OCI-LY7 (cell line): ENCODE results near the gene DDX39B. TPM values are rescaled to one million over a fixed set of nuclear protein-coding genes. Genes with fewer than 3 reads are reported as not detected.

ENCODE experiments used
- BruUV-seq: library from RNA; stranded (reverse); fragments of 400-500 nt; replicated peaks from 2 replicates; lab custom pipeline; 2021; lab: Mats Ljungman, UMichigan
- CTCF ChIA-PET: fragments of 300-600 bp; sonication (Branson Sonifier 250); formaldehyde crosslinking; loops from one replicate; lab custom pipeline; 2022; ENCODE audit warnings: antibody characterized with exemption; ENCODE audit not compliant: unreplicated experiment; lab: Charles Lee
- POLR2A ChIA-PET: fragments of 300-600 bp; sonication (Branson Sonifier 250); formaldehyde crosslinking; loops from one replicate; lab custom pipeline; 2022; ENCODE audit warnings: antibody characterized with exemption; lab: Charles Lee
- DNase-seq: peaks from one replicate; pipeline ENCODE4 v3.0.0-alpha.2; 2015; ENCODE audit warnings: low spot score
- H2AFZ ChIP-seq: fragments of 200-600 bp; sonication (generic), shearing (Covaris generic); 2 replicates; pipeline ENCODE4 v1.6.1; 2014; ENCODE audit warnings: mild to moderate bottlenecking, antibody characterized with exemption, low read length, moderate library complexity
- H3K27ac ChIP-seq: fragments of 200-600 bp; sonication (generic); 2 replicates; pipeline ENCODE4 v1.5.1; 2014; ENCODE audit warnings: mixed run types, low read depth, mild to moderate bottlenecking, moderate library complexity, low read length, inconsistent platforms; ENCODE audit not compliant: poor library complexity, severe bottlenecking
- H3K36me3 ChIP-seq: fragments of 200-600 bp; sonication (generic); 2 replicates; pipeline ENCODE4 v1.6.1; 2014; ENCODE audit warnings: mild to moderate bottlenecking, antibody characterized with exemption, low read length, moderate library complexity, mixed read lengths; ENCODE audit not compliant: insufficient read depth
- H3K4me1 ChIP-seq: fragments of 200-600 bp; sonication (generic); 2 replicates; pipeline ENCODE4 v1.5.1; 2014; ENCODE audit warnings: mild to moderate bottlenecking, low read length; ENCODE audit not compliant: insufficient read depth, poor library complexity, severe bottlenecking
- H3K4me2 ChIP-seq: fragments of 200-600 bp; sonication (generic); 2 replicates; pipeline ENCODE4 v1.6.1; 2014; ENCODE audit warnings: mild to moderate bottlenecking, low read length
- H3K4me3 ChIP-seq: fragments of 200-600 bp; sonication (generic); 2 replicates; pipeline ENCODE4 v1.5.1; 2014; ENCODE audit warnings: mild to moderate bottlenecking, low read depth, low read length; ENCODE audit not compliant: poor library complexity, severe bottlenecking
- H3K79me2 ChIP-seq: fragments of 200-600 bp; sonication (generic); 2 replicates; pipeline ENCODE4 v1.6.1; 2016; ENCODE audit warnings: low read depth, mild to moderate bottlenecking, low read length, moderate library complexity, mixed read lengths; ENCODE audit not compliant: insufficient read depth
- H3K9me2 ChIP-seq: fragments of 200-600 bp; sonication (generic); 2 replicates; pipeline ENCODE4 v1.6.1; 2016; ENCODE audit warnings: mild to moderate bottlenecking, low read length, mixed read lengths; ENCODE audit not compliant: insufficient read depth
- H3K9me3 ChIP-seq: fragments of 200-600 bp; sonication (generic); 2 replicates; pipeline ENCODE4 v1.6.1; 2014; ENCODE audit warnings: mild to moderate bottlenecking, mixed run types, low read length, mixed read lengths
- H4K20me1 ChIP-seq: fragments of 200-600 bp; sonication (generic); 2 replicates; pipeline ENCODE4 v1.6.1; 2014; ENCODE audit warnings: mild to moderate bottlenecking, antibody characterized with exemption, low read length, moderate library complexity, mixed read lengths; ENCODE audit not compliant: insufficient read depth
- CTCF ChIP-seq: fragments of 200-600 bp; sonication (generic); conservative IDR thresholded peaks from 2 replicates; pipeline ENCODE4 v1.5.1; 2014; ENCODE audit warnings: mild to moderate bottlenecking, antibody characterized with exemption, low read length, moderate library complexity, mixed read lengths
- EZH2phosphoT487 ChIP-seq: fragments of 200-600 bp; sonication (generic); IDR thresholded peaks from 2 replicates; pipeline ENCODE4 v1.6.1; 2018; ENCODE audit warnings: low read depth, borderline replicate concordance, mild to moderate bottlenecking, mixed run types, antibody characterized with exemption, low read length, moderate library complexity, mixed read lengths
- intact Hi-C: fragments of 100-400 bp; cut with micrococcal nuclease; formaldehyde crosslinking; loops from one replicate; pipeline ENCODE4 v1.10.0; 2022; ENCODE audit not compliant: unreplicated experiment
- total RNA-seq, 2 experiments: library from RNA; depleted of rRNA in 1 of 2; stranded (reverse); fragments of >200 nt in 1 of 2; shearing (Covaris generic) in 1 of 2; gene quantifications; 2 replicates each; pipeline ENCODE4 v1.2.3, GENCODE V29; 2014 to 2022

The DDX39B gene
- total RNA-seq, 2 experiments from 2014 or later, result 481 to 736 TPM

- peak overlapping the region; percentile 82 for H3K4me2 ChIP-seq
- intact Hi-C loops, result loop anchor here (1.0 kb wide), 1 partner anchor 8 kb away; no protein-coding TSS in a partner anchor
- TF ChIP-seq CTCF, result no peak
- TF ChIP-seq EZH2phosphoT487, result no peak
- H3K27ac ChIP-seq, result peak overlapping the region; percentile 75
- no TSS peak for BruUV-seq
- ChIA-PET POLR2A (interaction anchor here (0.6 to 1.9 kb wide), 6 partner anchors 9 to 45 kb away, joined by 3 to 9 read pairs (median 4); partner anchors contain the start of gene LTB), CTCF (no interaction called here)
- H3K79me2 ChIP-seq, result peaks cover 10% of the 10 kb centered on the region; the same call in 1 of the 2 replicates
- no peaks in the 10 kb centered on the region for H4K20me1 ChIP-seq
- H3K4me3 ChIP-seq, result peak overlapping the region; percentile 27
- 0 out of 2 replicates have a peak overlapping the region, but pooled peaks have one; percentile 2 for H2AFZ ChIP-seq
- H3K9me3 ChIP-seq, result no peaks in the 10 kb centered on the region
- H3K4me1 ChIP-seq, result peaks cover 66% of the 10 kb centered on the region
- peak; percentile 76 for DNase-seq
- H3K9me2 ChIP-seq, result no peaks in the 10 kb centered on the region
- no peaks in the 10 kb centered on the region for H3K36me3 ChIP-seq
These were observed 26.7 kb upstream of the DDX39B start for GRCh38 chr6:31568537-31568961.

- no peak for DNase-seq
- no peaks in the 10 kb centered on the region for H3K9me3 ChIP-seq
- no peaks in the 10 kb centered on the region for H3K36me3 ChIP-seq
- CTCF ChIA-PET, result no interaction called here
- intact Hi-C loops, result loop anchor here (1.0 kb wide), 1 partner anchor 7 kb away; no protein-coding TSS in a partner anchor
- peak overlapping the region; percentile 82 for H3K4me2 ChIP-seq
- peaks cover 10% of the 10 kb centered on the region; the same call in 1 of the 2 replicates for H3K79me2 ChIP-seq
- peak overlapping the region; percentile 16 for H3K4me3 ChIP-seq
- H3K4me1 ChIP-seq, result peaks cover 63% of the 10 kb centered on the region
- no peak for TF ChIP-seq EZH2phosphoT487
- TF ChIP-seq CTCF, result no peak
- POLR2A ChIA-PET, result interaction anchor here (0.6 to 1.9 kb wide), 6 partner anchors 8 to 45 kb away, joined by 3 to 9 read pairs (median 4); partner anchors contain the start of gene LTB
- no peaks in the 10 kb centered on the region for H4K20me1 ChIP-seq
- no peak overlapping the region for H2AFZ ChIP-seq
- no peaks in the 10 kb centered on the region for H3K9me2 ChIP-seq
- peak overlapping the region; percentile 75 for H3K27ac ChIP-seq
- BruUV-seq, result TSS peak; percentile 47
These were observed 25.9 kb upstream of the DDX39B start for GRCh38 chr6:31567531-31568370.
